Measurements from ENCODE around the gene ADAM17.

- TF ChIP-seq CTCF (IDR thresholded peaks at IDR 0.05) = no peak
- no peak for TF ChIP-seq POLR2A (IDR thresholded peaks at IDR 0.05)
Measured at GRCh38 chr2:9460441-9461017, 95.1 kb downstream of the ADAM17 start.
